OCI-LY1 (cell line): ENCODE data around the gene TNNT1.

Experiments used
- H2AFZ ChIP-seq: fragments of 200-600 bp; sonication (generic), shearing (Covaris generic); 2 replicates; pipeline ENCODE4 v1.6.0; 2014; ENCODE audit warnings: antibody characterized with exemption, mild to moderate bottlenecking, low read length
- H3F3A ChIP-seq: fragments of 200-600 bp; sonication (generic), shearing (Covaris generic); 2 replicates; pipeline ENCODE4 v1.6.0; 2014; ENCODE audit warnings: mild to moderate bottlenecking, antibody characterized with exemption, low read length, moderate library complexity; ENCODE audit not compliant: insufficient read depth
- H3K27ac ChIP-seq: fragments of 200-600 bp; sonication (generic); 2 replicates; pipeline ENCODE4 v1.5.1; 2014; ENCODE audit warnings: low read length, mixed run types, mild to moderate bottlenecking, low read depth; ENCODE audit not compliant: poor library complexity, severe bottlenecking
- H3K27me3 ChIP-seq: fragments of 200-600 bp; sonication (generic); 2 replicates; pipeline ENCODE4 v1.6.0; 2014; ENCODE audit warnings: antibody characterized with exemption, mild to moderate bottlenecking, low read length, moderate library complexity; ENCODE audit not compliant: insufficient read depth
- H3K36me3 ChIP-seq: fragments of 200-600 bp; sonication (generic); 2 replicates; pipeline ENCODE4 v1.6.1; 2014; ENCODE audit warnings: mild to moderate bottlenecking, antibody characterized with exemption, low read length, moderate library complexity, mixed read lengths; ENCODE audit not compliant: insufficient read depth
- H3K4me1 ChIP-seq: fragments of 200-600 bp; sonication (generic); 2 replicates; pipeline ENCODE4 v1.5.1; 2014; ENCODE audit warnings: mild to moderate bottlenecking, low read length, moderate library complexity; ENCODE audit not compliant: insufficient read depth, severe bottlenecking
- H3K4me2 ChIP-seq: fragments of 200-600 bp; sonication (generic), shearing (Covaris generic); 2 replicates; pipeline ENCODE4 v1.6.1; 2014; ENCODE audit warnings: low read length
- H3K4me3 ChIP-seq: fragments of 200-600 bp; sonication (generic); 2 replicates; pipeline ENCODE4 v1.5.1; 2014; ENCODE audit warnings: low read length, low read depth, mild to moderate bottlenecking, mixed read lengths; ENCODE audit not compliant: poor library complexity, severe bottlenecking
- H3K79me2 ChIP-seq: fragments of 200-600 bp; shearing (Covaris generic); 2 replicates; pipeline ENCODE4 v1.6.1; 2016; ENCODE audit warnings: mixed run types, low read length, mixed read lengths; ENCODE audit not compliant: insufficient read depth
- H3K9ac ChIP-seq: fragments of 200-600 bp; sonication (generic), shearing (Covaris generic); 2 replicates; pipeline ENCODE4 v1.6.1; 2014; ENCODE audit warnings: mild to moderate bottlenecking, low read length, mixed read lengths
- H3K9me2 ChIP-seq: fragments of 200-600 bp; sonication (generic), shearing (Covaris generic); 2 replicates; pipeline ENCODE4 v1.6.1; 2014; ENCODE audit warnings: low read depth, mild to moderate bottlenecking, low read length, mixed read lengths
- H3K9me3 ChIP-seq: fragments of 200-600 bp; shearing (Covaris generic); 2 replicates; pipeline ENCODE4 v1.6.1; 2014; ENCODE audit warnings: low read length, mixed read lengths
- H4K20me1 ChIP-seq: fragments of 200-600 bp; sonication (generic), shearing (Covaris generic); 2 replicates; pipeline ENCODE4 v1.6.0; 2016; ENCODE audit warnings: mild to moderate bottlenecking, low read length; ENCODE audit not compliant: insufficient read depth
- CTCF ChIP-seq: fragments of 200-600 bp; sonication (generic), shearing (Covaris generic); IDR thresholded peaks from 2 replicates; pipeline ENCODE4 v1.5.1; 2017; ENCODE audit warnings: mild to moderate bottlenecking, antibody characterized with exemption, low read length, moderate library complexity, mixed read lengths
- EZH2 ChIP-seq: fragments of 200-600 bp; sonication (generic), shearing (Covaris generic); IDR thresholded peaks from 2 replicates; pipeline ENCODE4 v1.8.0; 2017; ENCODE audit warnings: borderline replicate concordance, mixed run types, mild to moderate bottlenecking, antibody characterized with exemption, low read length, moderate library complexity, mixed read lengths

The TNNT1 gene

GRCh38 chr19:55149078-55150003 is at the start of gene TNNT1:
TNNT1 (minus strand) TSS chr19:55149206; CDS start chr19:55147157, 2,049 bp downstream.
- H3K9ac ChIP-seq, result no peak within 1 kb of the TSS
- H3K4me3 ChIP-seq, result no peak within 1 kb of the TSS

GRCh38 chr19:55198651-55199050 is 49.6 kb upstream of the TNNT1 start:
- Histone ChIP-seq H3K4me2 (no peak overlapping the region), H3K9me3 (no peaks in the 10 kb centered on the region), H3F3A (no peaks in the 10 kb centered on the region), H4K20me1 (no peaks in the 10 kb centered on the region), H3K9me2 (no peaks in the 10 kb centered on the region), H3K36me3 (no peaks in the 10 kb centered on the region), H2AFZ (no peak overlapping the region), H3K27me3 (peaks cover 7% of the 10 kb centered on the region; the same call in 1 of the 2 replicates), H3K9ac (no peak overlapping the region), H3K27ac (no peak overlapping the region), H3K79me2 (no peaks in the 10 kb centered on the region), H3K4me1 (no peaks in the 10 kb centered on the region), H3K4me3 (no peak overlapping the region)
- TF ChIP-seq EZH2 (no peak), CTCF (no peak)

More at GRCh38 chr19:55149078-55150003, at the start of gene TNNT1:
- Histone ChIP-seq H3K4me1 (peaks cover 4% of the 10 kb centered on the region), H2AFZ (no peak within 1 kb of the TSS), H3K36me3 (no peaks in the 10 kb centered on the region; the same call in 1 of the 2 replicates), H3K79me2 (no peaks in the 10 kb centered on the region), H3K9me3 (peaks cover 4% of the 10 kb centered on the region; the same call in 1 of the 2 replicates), H3K27ac (no peak within 1 kb of the TSS), H3K27me3 (no peaks in the 10 kb centered on the region), H3K4me2 (no peak within 1 kb of the TSS), H3K9me2 (no peaks in the 10 kb centered on the region), H4K20me1 (no peaks in the 10 kb centered on the region), H3F3A (no peaks in the 10 kb centered on the region)
- TF ChIP-seq CTCF, result no peak
- no peak for TF ChIP-seq EZH2

- no peak overlapping the region for H3K9ac ChIP-seq
- H4K20me1 ChIP-seq, result no peaks in the 10 kb centered on the region
- H3K9me3 ChIP-seq, result no peaks in the 10 kb centered on the region
- no peak overlapping the region for H3K4me2 ChIP-seq
- H3K9me2 ChIP-seq, result no peaks in the 10 kb centered on the region
- peaks cover 7% of the 10 kb centered on the region; the same call in 1 of the 2 replicates for H3K27me3 ChIP-seq
- TF ChIP-seq CTCF (no peak), EZH2 (no peak)
- H3K4me1 ChIP-seq, result no peaks in the 10 kb centered on the region
- H3K4me3 ChIP-seq, result no peak overlapping the region
- H3K27ac ChIP-seq, result no peak overlapping the region
- no peaks in the 10 kb centered on the region for H3K36me3 ChIP-seq
- H3F3A ChIP-seq, result no peaks in the 10 kb centered on the region
- H2AFZ ChIP-seq, result no peak overlapping the region
- no peaks in the 10 kb centered on the region for H3K79me2 ChIP-seq
Measured at GRCh38 chr19:55197528-55197927, 48.5 kb upstream of the TNNT1 start.
